Epithelial cell of esophagus (primary cell): ENCODE data around the gene SIDT2.
"Not testable (repeated sequence)": the region's sequence is repeated elsewhere in the genome, so short reads cannot be mapped to it uniquely, and the experiment has no call there.

Experiments used
- DNase-seq: peaks from one replicate; pipeline ENCODE4 v3.0.0; 2010; ENCODE audit warnings: low read depth
- H3K4me3 ChIP-seq: 2 replicates; pipeline ENCODE4 v1.5.1; 2011; ENCODE audit warnings: mild to moderate bottlenecking, low read length, control low read depth
- CTCF ChIP-seq: IDR thresholded peaks from 2 replicates; pipeline ENCODE4 v1.5.1; 2011; ENCODE audit warnings: low read depth, mild to moderate bottlenecking, low read length, control low read depth, inconsistent platforms; ENCODE audit not compliant: insufficient read depth; ENCODE audit errors: missing control alignments

SIDT2 gene

GRCh38 chr11:117209351-117210125, 31.0 kb downstream of the SIDT2 start:
- H3K4me3 ChIP-seq: not testable (repeated sequence)
- DNase-seq: peak; percentile 19

GRCh38 chr11:117210620-117211019, 32.1 kb downstream of the SIDT2 start:
- H3K4me3 ChIP-seq: no peak overlapping the region
- TF ChIP-seq CTCF: no peak
- DNase-seq: no peak

GRCh38 chr11:117212697-117213355, 34.3 kb downstream of the SIDT2 start:
- no peak for DNase-seq
- H3K4me3 ChIP-seq: no peak overlapping the region
- TF ChIP-seq CTCF: no peak

- no peak for DNase-seq
Observed at GRCh38 chr11:117214404-117215110, 36.0 kb downstream of the SIDT2 start.

GRCh38 chr11:117217141-117218084, 38.9 kb downstream of the SIDT2 start:
- no peak for TF ChIP-seq CTCF
- DNase-seq: no peak
- no peak overlapping the region for H3K4me3 ChIP-seq

More at GRCh38 chr11:117214404-117215110, 36.0 kb downstream of the SIDT2 start:
- no peak for TF ChIP-seq CTCF
- no peak overlapping the region for H3K4me3 ChIP-seq

GRCh38 chr11:117218133-117218915, 39.8 kb downstream of the SIDT2 start:
- H3K4me3 ChIP-seq: no peak overlapping the region
- no peak for DNase-seq
- no peak for TF ChIP-seq CTCF
